NCI-H2171 (cell line): ENCODE results near the gene TUNAR.
"Not testable (repeated sequence)": the region's sequence is repeated elsewhere in the genome, so short reads cannot be mapped to it uniquely, and the experiment has no call there.

ENCODE experiments used
- DNase-seq: peaks from one replicate; lab custom pipeline; 2025; lab: John Stamatoyannopoulos, UW

The TUNAR gene

GRCh38 chr14:95918466-95918865 is 41.8 kb downstream of the TUNAR start:
- no peak for DNase-seq

GRCh38 chr14:95920769-95921438 is 44.3 kb downstream of the TUNAR start:
- DNase-seq, result no peak

GRCh38 chr14:95922080-95922479 is 45.4 kb downstream of the TUNAR start:
- DNase-seq, result no peak

GRCh38 chr14:95928751-95929150 is 52.1 kb downstream of the TUNAR start:
- no peak for DNase-seq

GRCh38 chr14:95931384-95931783 is 54.8 kb downstream of the TUNAR start:
- DNase-seq, result no peak

- DNase-seq, result no peak
These were observed 58.7 kb downstream of the TUNAR start for GRCh38 chr14:95935228-95935822.

GRCh38 chr14:95936041-95936440 is 59.4 kb downstream of the TUNAR start:
- DNase-seq, result no peak

- no peak for DNase-seq
These were observed 62.7 kb downstream of the TUNAR start for GRCh38 chr14:95939335-95939734.

- DNase-seq, result no peak
These were observed 65.3 kb downstream of the TUNAR start for GRCh38 chr14:95941897-95942296.

- DNase-seq, result no peak
These were observed 67.1 kb downstream of the TUNAR start for GRCh38 chr14:95943699-95944098.

- no peak for DNase-seq
These were observed 67.8 kb downstream of the TUNAR start for GRCh38 chr14:95944462-95944861.

- DNase-seq, result no peak
These were observed 70.2 kb downstream of the TUNAR start for GRCh38 chr14:95946867-95947266.

- no peak for DNase-seq
These were observed 71.9 kb downstream of the TUNAR start for GRCh38 chr14:95948558-95948981.

GRCh38 chr14:95951359-95951758 is 74.7 kb downstream of the TUNAR start:
- DNase-seq, result no peak

- no peak for DNase-seq
These were observed 76.6 kb downstream of the TUNAR start for GRCh38 chr14:95953111-95953724.

GRCh38 chr14:95956601-95957460 is 80.2 kb downstream of the TUNAR start:
- no peak for DNase-seq

- no peak for DNase-seq
These were observed 81.5 kb downstream of the TUNAR start for GRCh38 chr14:95958105-95958504.

GRCh38 chr14:95959317-95959716 is 82.7 kb downstream of the TUNAR start:
- DNase-seq, result no peak

- no peak for DNase-seq
These were observed 84.8 kb downstream of the TUNAR start for GRCh38 chr14:95961481-95961880.

- DNase-seq, result no peak
These were observed 88.3 kb downstream of the TUNAR start for GRCh38 chr14:95964901-95965300.

- DNase-seq, result not testable (repeated sequence)
These were observed 91.4 kb downstream of the TUNAR start for GRCh38 chr14:95968048-95968447.
